HEK293 (cell line): ENCODE measurements around the gene MGST3.
A peak's percentile ranks its signal among the peaks of the same experiment; 100 is the strongest.

Experiments
- ELK4 ChIP-seq: IDR thresholded peaks from 2 replicates; pipeline ENCODE4 v1.6.1; 2011; ENCODE audit warnings: mild to moderate bottlenecking, low read depth, low read length, borderline replicate concordance
- GLIS2 ChIP-seq: fragments of 450-650 bp; formaldehyde crosslinking; IDR thresholded peaks from 2 replicates; pipeline ENCODE4 v1.5.1; 2016; ENCODE audit warnings: missing biosample characterization, missing genetic modification characterization
- MYNN ChIP-seq: fragments of 450-650 bp; formaldehyde crosslinking; IDR thresholded peaks from 2 replicates; pipeline ENCODE4 v1.5.1; 2016; ENCODE audit warnings: missing biosample characterization, missing genetic modification characterization, borderline replicate concordance
- PBX3 ChIP-seq: sonication (generic); formaldehyde crosslinking; IDR thresholded peaks from 2 replicates; pipeline ENCODE4 v1.8.1; 2022; ENCODE audit warnings: mild to moderate bottlenecking, moderate library complexity, missing genetic modification reagents
- PRDM1 ChIP-seq: fragments of 450-650 bp; formaldehyde crosslinking; IDR thresholded peaks from 2 replicates; pipeline ENCODE4; 2016; ENCODE audit warnings: missing biosample characterization, missing genetic modification characterization
- TCF7L2 ChIP-seq: IDR thresholded peaks from 2 replicates; pipeline ENCODE4 v1.6.1; 2011; ENCODE audit warnings: low read depth, mild to moderate bottlenecking, inconsistent platforms, low read length, moderate library complexity, borderline replicate concordance
- ZFP3 ChIP-seq: fragments of 450-650 bp; formaldehyde crosslinking; IDR thresholded peaks from 2 replicates; pipeline ENCODE4 v1.5.1; 2016; ENCODE audit warnings: low read depth, missing biosample characterization, missing genetic modification characterization
- ZNF121 ChIP-seq: fragments of 450-650 bp; formaldehyde crosslinking; IDR thresholded peaks from 2 replicates; pipeline ENCODE4 v1.5.1; 2016; ENCODE audit warnings: missing biosample characterization, missing genetic modification characterization
- ZNF169 ChIP-seq: fragments of 450-650 bp; formaldehyde crosslinking; IDR thresholded peaks from 2 replicates; pipeline ENCODE4 v1.5.1; 2016; ENCODE audit warnings: missing biosample characterization, missing genetic modification characterization
- ZNF174 ChIP-seq: fragments of 450-650 bp; formaldehyde crosslinking; IDR thresholded peaks from 2 replicates; pipeline ENCODE4 v1.5.0; 2017; ENCODE audit warnings: missing biosample characterization, mild to moderate bottlenecking, missing genetic modification characterization
- ZNF23 ChIP-seq: fragments of 450-650 bp; formaldehyde crosslinking; IDR thresholded peaks from 2 replicates; pipeline ENCODE4 v1.5.1; 2016; ENCODE audit warnings: missing biosample characterization, missing genetic modification characterization, borderline replicate concordance
- ZNF26 ChIP-seq: fragments of 450-650 bp; formaldehyde crosslinking; IDR thresholded peaks from 2 replicates; pipeline ENCODE4 v1.5.1; 2016; ENCODE audit warnings: missing biosample characterization, missing genetic modification characterization
- ZNF274 ChIP-seq, 2 experiments: fragments of 200-500 bp in 1 of 2; fragments of 450-650 bp in 1 of 2; sonication (Bioruptor generic) in 1 of 2; formaldehyde crosslinking in 1 of 2; IDR thresholded peaks; 2 replicates each; pipeline versions ENCODE4 v1.5.1 to v1.6.1; 2014 to 2016; ENCODE audit warnings: borderline replicate concordance in 1 of 2, inconsistent platforms in 1 of 2, low read length in 1 of 2, missing biosample characterization in 1 of 2, missing genetic modification characterization in 1 of 2
- ZNF560 ChIP-seq: fragments of 450-650 bp; formaldehyde crosslinking; IDR thresholded peaks from 2 replicates; pipeline ENCODE4 v1.5.1; 2017; ENCODE audit warnings: missing biosample characterization, missing genetic modification characterization, borderline replicate concordance
- ZNF585B ChIP-seq: fragments of 450-650 bp; formaldehyde crosslinking; IDR thresholded peaks from 2 replicates; pipeline ENCODE4 v1.5.1; 2016; ENCODE audit warnings: missing biosample characterization, missing genetic modification characterization
- ZNF645 ChIP-seq: fragments of 450-650 bp; formaldehyde crosslinking; IDR thresholded peaks from 2 replicates; pipeline ENCODE4; 2016; ENCODE audit warnings: missing biosample characterization, missing genetic modification characterization
- ZNF76 ChIP-seq: fragments of 450-650 bp; formaldehyde crosslinking; IDR thresholded peaks from 2 replicates; pipeline ENCODE4; 2016; ENCODE audit warnings: low read depth, missing biosample characterization, missing genetic modification characterization, borderline replicate concordance
- ZSCAN16 ChIP-seq: fragments of 450-650 bp; formaldehyde crosslinking; IDR thresholded peaks from 2 replicates; pipeline ENCODE4 v1.5.1; 2016; ENCODE audit warnings: missing biosample characterization, missing genetic modification characterization
- TF ChIP-seq, protein P1 (sequence below): fragments of 450-650 bp; formaldehyde crosslinking; IDR thresholded peaks from 2 replicates; pipeline ENCODE4 v1.5.1; 2016; ENCODE audit warnings: missing biosample characterization, missing genetic modification characterization
- TF ChIP-seq, protein P2 (sequence below): fragments of 450-650 bp; formaldehyde crosslinking; IDR thresholded peaks from 2 replicates; pipeline ENCODE4 v1.5.1; 2016; ENCODE audit warnings: missing biosample characterization, missing genetic modification characterization
- TF ChIP-seq, protein P3 (sequence below): fragments of 450-650 bp; formaldehyde crosslinking; IDR thresholded peaks from 2 replicates; pipeline ENCODE4 v1.5.1; 2017; ENCODE audit warnings: missing biosample characterization, missing genetic modification characterization

Gene MGST3

DNA sequence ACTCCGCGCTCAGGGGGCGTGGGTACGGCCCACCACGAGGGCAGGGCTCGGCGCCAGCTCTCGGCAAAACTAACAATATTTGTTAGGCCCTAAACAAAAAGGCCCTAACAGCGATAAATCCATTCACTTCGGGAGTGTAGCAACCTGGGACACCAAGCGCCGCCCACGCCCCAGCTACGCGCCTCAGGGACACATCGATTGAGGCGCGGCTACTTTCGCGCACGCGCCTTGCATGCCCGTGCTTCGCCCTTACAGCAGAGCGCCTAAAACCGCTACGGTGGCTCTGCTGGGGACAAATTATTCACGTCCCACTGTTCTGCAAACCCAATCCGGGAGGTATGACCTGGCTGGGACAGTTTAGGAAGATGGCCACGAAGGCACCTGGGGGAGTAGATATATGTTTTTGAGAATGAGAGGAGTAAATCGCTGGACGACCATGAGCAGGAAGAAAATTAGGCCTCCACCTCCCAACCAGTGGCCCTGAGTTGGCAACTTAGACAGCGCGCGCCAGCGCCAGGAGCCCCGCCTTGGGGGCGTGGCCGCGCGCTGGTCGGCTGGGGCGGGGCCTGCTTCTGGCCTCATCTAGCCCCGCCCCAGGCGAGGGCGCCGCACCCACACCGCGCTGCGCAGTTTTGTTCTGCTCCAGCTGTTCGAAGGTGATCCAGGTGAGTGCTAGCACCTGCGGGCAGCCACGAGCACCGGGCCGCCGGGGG, at the start of gene MGST3 (continued):
- TF ChIP-seq, protein P1, sequence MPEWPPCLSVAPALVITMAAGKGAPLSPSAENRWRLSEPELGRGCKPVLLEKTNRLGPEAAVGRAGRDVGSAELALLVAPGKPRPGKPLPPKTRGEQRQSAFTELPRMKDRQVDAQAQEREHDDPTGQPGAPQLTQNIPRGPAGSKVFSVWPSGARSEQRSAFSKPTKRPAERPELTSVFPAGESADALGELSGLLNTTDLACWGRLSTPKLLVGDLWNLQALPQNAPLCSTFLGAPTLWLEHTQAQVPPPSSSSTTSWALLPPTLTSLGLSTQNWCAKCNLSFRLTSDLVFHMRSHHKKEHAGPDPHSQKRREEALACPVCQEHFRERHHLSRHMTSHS (tag by site-specific recombination) = no peak
- TF ChIP-seq ZNF121 (tag by site-specific recombination) (no peak), ZNF274 (IDR thresholded peaks at IDR 0.05; ENCODE audit: low read length) (no peak), ZNF274 (tag by site-specific recombination; IDR thresholded peaks at IDR 0.05; ENCODE audit: borderline replicate concordance) (no peak), GLIS2 (peak; percentile 74), TCF7L2 (no peak), ZNF26 (no peak), ZFP3 (tag by site-specific recombination) (no peak), ZNF174 (tag by site-specific recombination) (no peak), MYNN (no peak), ELK4 (no peak), ZNF560 (tag by site-specific recombination) (no peak), ZSCAN16 (no peak), PBX3 (CRISPR knock-in tag) (no peak), ZNF645 (tag by site-specific recombination) (no peak), ZNF23 (tag by site-specific recombination) (no peak), ZNF585B (tag by site-specific recombination) (no peak), PRDM1 (no peak), ZNF169 (tag by site-specific recombination) (no peak), ZNF76 (peak; percentile 65; the same call in 1 of the 2 replicates)
- TF ChIP-seq, protein P2, sequence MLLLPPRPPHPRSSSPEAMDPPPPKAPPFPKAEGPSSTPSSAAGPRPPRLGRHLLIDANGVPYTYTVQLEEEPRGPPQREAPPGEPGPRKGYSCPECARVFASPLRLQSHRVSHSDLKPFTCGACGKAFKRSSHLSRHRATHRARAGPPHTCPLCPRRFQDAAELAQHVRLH = peak; percentile 73
- TF ChIP-seq, protein P3, sequence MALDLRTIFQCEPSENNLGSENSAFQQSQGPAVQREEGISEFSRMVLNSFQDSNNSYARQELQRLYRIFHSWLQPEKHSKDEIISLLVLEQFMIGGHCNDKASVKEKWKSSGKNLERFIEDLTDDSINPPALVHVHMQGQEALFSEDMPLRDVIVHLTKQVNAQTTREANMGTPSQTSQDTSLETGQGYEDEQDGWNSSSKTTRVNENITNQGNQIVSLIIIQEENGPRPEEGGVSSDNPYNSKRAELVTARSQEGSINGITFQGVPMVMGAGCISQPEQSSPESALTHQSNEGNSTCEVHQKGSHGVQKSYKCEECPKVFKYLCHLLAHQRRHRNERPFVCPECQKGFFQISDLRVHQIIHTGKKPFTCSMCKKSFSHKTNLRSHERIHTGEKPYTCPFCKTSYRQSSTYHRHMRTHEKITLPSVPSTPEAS (tag by site-specific recombination) = no peak
